Activated CD4-positive, alpha-beta memory T cell treated with anti-CD3 and anti-CD28 coated beads, Interleukin-2, amount 10 ng/mL, durations not matched to agents 7 days and 5 days (primary cell): Measurements from ENCODE around the gene GRK3. TPM values are rescaled to one million over a fixed set of nuclear protein-coding genes. Genes with fewer than 3 reads are reported as not detected.

Source experiments
- CTCF ChIA-PET: fragments of 350-600 bp; sonication (Branson Sonifier 250); formaldehyde crosslinking; loops from one replicate; lab custom pipeline; 2021; ENCODE audit warnings: antibody characterized with exemption, inconsistent platforms; lab: Charles Lee
- POLR2A ChIA-PET: fragments of 350-600 bp; sonication (Branson Sonifier 250); formaldehyde crosslinking; loops from one replicate; lab custom pipeline; 2021; ENCODE audit warnings: antibody characterized with exemption; lab: Charles Lee
- DNase-seq: peaks from one replicate; pipeline ENCODE4 v3.0.0-alpha.2; 2020
- H3K27ac Mint-ChIP-seq: one replicate; pipeline ENCODE4 v1.8.0; 2021; ENCODE audit warnings: mild to moderate bottlenecking, mixed read lengths
- H3K27me3 Mint-ChIP-seq: one replicate; pipeline ENCODE4 v1.8.0; 2021; ENCODE audit warnings: mixed read lengths
- H3K36me3 Mint-ChIP-seq: one replicate; pipeline ENCODE4 v1.8.0; 2021; ENCODE audit warnings: low read depth, mixed read lengths
- H3K4me1 Mint-ChIP-seq: one replicate; pipeline ENCODE4 v1.8.0; 2021; ENCODE audit warnings: mixed read lengths
- H3K4me3 Mint-ChIP-seq: one replicate; pipeline ENCODE4 v1.8.0; 2021; ENCODE audit warnings: mild to moderate bottlenecking, mixed read lengths
- H3K9me3 Mint-ChIP-seq: one replicate; pipeline ENCODE4 v1.8.0; 2021; ENCODE audit warnings: mixed read lengths
- total RNA-seq, 2 experiments: library from RNA; stranded (reverse); gene quantifications; one replicate each; pipeline ENCODE4 v1.2.3, GENCODE V29; 2021

GRK3 gene
- total RNA-seq, 2 experiments from 2014 or later: 24.1 to 25.5 TPM

- DNase-seq: no peak
- POLR2A ChIA-PET: no interaction called here
- Mint-ChIP-seq H3K27me3 (peaks cover 2% of the 10 kb centered on the region), H3K4me1 (peaks cover 29% of the 10 kb centered on the region), H3K4me3 (no peak overlapping the region), H3K27ac (no peak overlapping the region), H3K36me3 (peaks cover 6% of the 10 kb centered on the region), H3K9me3 (peaks cover 4% of the 10 kb centered on the region)
- CTCF ChIA-PET: no interaction called here
Measured at GRCh38 chr22:25758316-25758715, 193.8 kb downstream of the GRK3 start.

DNA sequence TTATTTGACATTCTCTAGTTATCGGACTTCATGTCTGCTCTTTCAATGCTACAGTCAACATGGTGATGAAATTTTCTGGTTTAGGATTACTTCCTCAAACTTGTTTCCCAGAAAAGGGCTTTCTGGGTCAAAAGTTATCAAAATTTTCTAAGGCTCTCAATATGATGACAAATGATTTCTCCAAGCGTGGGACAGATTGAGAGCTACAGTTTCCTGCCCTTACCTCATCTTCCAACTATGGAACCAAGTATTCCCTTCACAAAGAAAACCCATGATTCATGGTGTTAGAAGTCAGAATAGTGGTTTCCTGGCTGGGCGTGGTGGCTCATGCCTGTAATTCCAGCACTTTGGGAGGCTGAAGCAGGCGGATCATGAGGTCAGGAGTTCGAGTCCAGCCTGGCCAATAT, 195.4 kb downstream of the GRK3 start:
- peaks cover 2% of the 10 kb centered on the region for H3K27me3 Mint-ChIP-seq
- peaks cover 24% of the 10 kb centered on the region for H3K4me1 Mint-ChIP-seq
- peaks cover 2% of the 10 kb centered on the region for H3K9me3 Mint-ChIP-seq
- no peaks in the 10 kb centered on the region for H3K36me3 Mint-ChIP-seq
- no peak for DNase-seq
- ChIA-PET POLR2A (interaction anchor here (3.2 kb wide), 1 partner anchor 10 kb away, joined by 11 read pairs; no protein-coding TSS in a partner anchor), CTCF (interaction anchor here (2.6 kb wide), 1 partner anchor 13 kb away, joined by 10 read pairs; no protein-coding TSS in a partner anchor)
- no peak overlapping the region for H3K4me3 Mint-ChIP-seq
- H3K27ac Mint-ChIP-seq: no peak overlapping the region

DNA sequence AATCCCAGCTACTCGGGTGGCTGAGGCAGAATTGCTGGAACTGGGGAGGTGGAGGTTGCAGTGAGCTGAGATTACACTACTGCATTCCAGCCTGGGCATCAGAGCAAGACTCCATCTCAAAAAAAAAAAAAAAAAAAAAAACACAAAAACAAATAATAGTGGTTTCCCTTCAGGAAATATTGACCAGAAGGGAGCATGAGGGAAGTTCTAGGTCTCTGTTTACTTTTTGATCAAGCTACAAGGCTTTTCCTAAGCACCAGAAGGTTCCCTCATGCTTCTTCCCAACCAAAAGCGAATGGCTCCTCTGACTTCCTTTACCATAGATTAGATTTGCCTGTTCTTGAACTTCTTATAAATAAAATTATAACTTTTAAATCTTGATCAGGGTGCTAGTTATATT, 195.8 kb downstream of the GRK3 start:
- H3K9me3 Mint-ChIP-seq: peaks cover 4% of the 10 kb centered on the region
- peaks cover 23% of the 10 kb centered on the region for H3K4me1 Mint-ChIP-seq
- H3K27ac Mint-ChIP-seq: no peak overlapping the region
- CTCF ChIA-PET: interaction anchor here (0.6 to 2.6 kb wide), 2 partner anchors 13 to 911 kb away, joined by 3 to 10 read pairs; no protein-coding TSS in a partner anchor
- no peak for DNase-seq
- peaks cover 2% of the 10 kb centered on the region for H3K27me3 Mint-ChIP-seq
- H3K36me3 Mint-ChIP-seq: peaks cover 2% of the 10 kb centered on the region
- no peak overlapping the region for H3K4me3 Mint-ChIP-seq
- POLR2A ChIA-PET: interaction anchor here (3.2 kb wide), 1 partner anchor 11 kb away, joined by 11 read pairs; no protein-coding TSS in a partner anchor

- Mint-ChIP-seq H3K4me3 (no peak overlapping the region), H3K27me3 (peaks cover 2% of the 10 kb centered on the region), H3K27ac (no peak overlapping the region), H3K9me3 (peaks cover 12% of the 10 kb centered on the region), H3K36me3 (peaks cover 8% of the 10 kb centered on the region), H3K4me1 (peaks cover 20% of the 10 kb centered on the region)
- no peak for DNase-seq
- POLR2A ChIA-PET: interaction anchor here (3.2 kb wide), 1 partner anchor 12 kb away, joined by 11 read pairs; no protein-coding TSS in a partner anchor
- CTCF ChIA-PET: interaction anchor here (0.6 to 2.6 kb wide), 3 partner anchors 11 to 912 kb away, joined by 3 to 10 read pairs (median 9); no protein-coding TSS in a partner anchor
Measured at GRCh38 chr22:25760848-25761595, 196.5 kb downstream of the GRK3 start.

DNA sequence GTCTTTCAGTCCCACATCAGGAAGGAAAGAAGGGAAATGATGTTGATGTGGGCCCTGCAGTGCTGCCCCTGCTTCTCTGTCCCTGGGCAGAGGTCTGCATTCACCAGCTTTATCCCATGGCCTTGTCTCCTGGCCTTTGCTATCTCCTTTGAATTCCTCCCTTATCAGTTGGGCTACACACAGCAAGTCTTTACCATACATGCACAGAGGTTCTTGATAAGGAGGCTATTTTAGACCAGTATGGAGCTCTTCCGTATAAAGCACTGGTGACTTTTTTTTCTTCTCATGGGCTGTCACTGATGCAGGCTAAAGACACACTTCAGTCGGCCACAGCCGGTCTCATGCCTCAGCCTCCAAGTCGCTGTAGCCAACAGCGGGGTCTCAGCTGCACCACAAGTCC, 197.7 kb downstream of the GRK3 start:
- Mint-ChIP-seq H3K36me3 (peaks cover 18% of the 10 kb centered on the region), H3K4me1 (peaks cover 20% of the 10 kb centered on the region), H3K4me3 (no peak overlapping the region), H3K9me3 (peaks cover 23% of the 10 kb centered on the region), H3K27me3 (peaks cover 2% of the 10 kb centered on the region), H3K27ac (no peak overlapping the region)
- POLR2A ChIA-PET: interaction anchor here (3.2 kb wide), 1 partner anchor 13 kb away, joined by 11 read pairs; no protein-coding TSS in a partner anchor
- no peak for DNase-seq
- CTCF ChIA-PET: interaction anchor here (1.5 to 2.2 kb wide), 2 partner anchors 11 to 12 kb away, joined by 5 to 9 read pairs; no protein-coding TSS in a partner anchor

GRCh38 chr22:25763239-25763777, 198.8 kb downstream of the GRK3 start:
- Mint-ChIP-seq H3K36me3 (peaks cover 29% of the 10 kb centered on the region), H3K4me1 (peaks cover 15% of the 10 kb centered on the region), H3K4me3 (no peak overlapping the region), H3K27me3 (peaks cover 2% of the 10 kb centered on the region), H3K9me3 (peaks cover 32% of the 10 kb centered on the region), H3K27ac (no peak overlapping the region)
- DNase-seq: no peak
- CTCF ChIA-PET: interaction anchor here (1.2 to 2.2 kb wide), 3 partner anchors 10 to 13 kb away, joined by 4 to 9 read pairs (median 5); no protein-coding TSS in a partner anchor
- POLR2A ChIA-PET: interaction anchor here (1.1 kb wide), 1 partner anchor 139 kb away, joined by 4 read pairs; no protein-coding TSS in a partner anchor

DNA sequence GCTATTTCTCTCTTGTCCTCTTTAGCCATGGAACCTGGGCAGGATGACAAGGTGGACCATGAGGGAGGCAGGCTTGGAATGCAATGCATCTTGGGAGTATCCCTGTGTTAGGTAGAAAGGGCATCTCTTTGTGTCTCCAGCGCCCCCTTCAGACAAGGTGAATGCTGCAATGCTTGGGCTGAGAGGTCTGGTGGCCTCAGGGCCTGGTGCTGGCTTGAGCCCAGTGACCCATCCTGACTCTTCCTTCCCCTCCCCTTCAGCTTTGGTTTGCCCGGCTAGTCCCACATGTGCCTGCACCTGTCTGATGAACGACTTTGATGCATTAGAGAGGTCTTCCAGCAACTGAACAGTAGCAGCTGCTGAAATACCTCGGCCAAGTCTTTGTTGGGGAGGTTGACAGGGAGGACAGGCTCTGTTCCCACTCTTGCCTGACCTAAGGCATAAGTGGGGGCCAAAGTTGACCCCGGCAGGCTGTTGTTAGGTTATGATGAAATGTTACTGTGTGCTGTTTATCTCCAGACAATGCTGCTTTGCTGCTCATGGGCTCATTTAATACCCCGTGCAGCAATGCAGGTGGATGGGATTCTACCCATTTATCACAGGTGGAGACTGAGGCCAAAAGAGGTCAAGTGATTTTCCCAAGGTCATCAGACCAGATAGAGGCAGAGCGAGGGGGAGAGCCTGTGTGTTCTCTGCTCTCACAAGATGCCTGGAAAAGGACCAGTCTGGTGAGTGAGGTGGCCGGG, 200.0 kb downstream of the GRK3 start:
- peaks cover 19% of the 10 kb centered on the region for H3K4me1 Mint-ChIP-seq
- CTCF ChIA-PET: no interaction called here
- H3K27me3 Mint-ChIP-seq: no peaks in the 10 kb centered on the region
- H3K27ac Mint-ChIP-seq: no peak overlapping the region
- H3K9me3 Mint-ChIP-seq: peaks cover 32% of the 10 kb centered on the region
- H3K36me3 Mint-ChIP-seq: peaks cover 39% of the 10 kb centered on the region
- H3K4me3 Mint-ChIP-seq: no peak overlapping the region
- POLR2A ChIA-PET: interaction anchor here (1.1 to 1.2 kb wide), 2 partner anchors 14 to 140 kb away, joined by 4 read pairs; no protein-coding TSS in a partner anchor
- DNase-seq: no peak

DNA sequence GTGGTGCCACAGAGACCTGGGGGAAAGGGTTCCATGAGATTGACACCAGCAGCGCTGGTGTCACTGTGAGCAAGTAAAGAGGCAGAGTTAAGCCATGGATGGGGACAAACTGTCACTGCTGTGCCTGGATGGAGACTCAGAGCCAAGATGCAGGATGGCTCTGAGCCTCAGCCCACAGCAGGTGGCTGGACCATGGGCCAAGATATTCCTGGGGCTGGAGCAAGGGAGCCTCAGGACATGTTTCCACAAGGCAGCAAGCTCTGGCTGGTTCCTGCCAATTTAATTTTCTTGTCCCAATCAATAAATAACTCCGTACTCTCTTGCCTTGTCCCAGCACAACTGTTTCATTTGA, 200.5 kb downstream of the GRK3 start:
- H3K36me3 Mint-ChIP-seq: peaks cover 42% of the 10 kb centered on the region
- H3K27me3 Mint-ChIP-seq: no peaks in the 10 kb centered on the region

GRCh38 chr22:25765801-25766200, 201.3 kb downstream of the GRK3 start:
- H3K27ac Mint-ChIP-seq: no peak overlapping the region
- ChIA-PET CTCF (interaction anchor here (2.3 kb wide), 1 partner anchor 15 kb away, joined by 5 read pairs; no protein-coding TSS in a partner anchor), POLR2A (no interaction called here)
- no peak overlapping the region for H3K4me3 Mint-ChIP-seq
- peaks cover 16% of the 10 kb centered on the region for H3K4me1 Mint-ChIP-seq
- no peak for DNase-seq
- H3K27me3 Mint-ChIP-seq: no peaks in the 10 kb centered on the region
- peaks cover 50% of the 10 kb centered on the region for H3K36me3 Mint-ChIP-seq
- H3K9me3 Mint-ChIP-seq: peaks cover 32% of the 10 kb centered on the region

More for the DNA sequence above, 200.5 kb downstream of the GRK3 start:
- no peak overlapping the region for H3K4me3 Mint-ChIP-seq
- ChIA-PET CTCF (interaction anchor here (2.3 kb wide), 1 partner anchor 15 kb away, joined by 5 read pairs; no protein-coding TSS in a partner anchor), POLR2A (interaction anchor here (1.2 kb wide), 1 partner anchor 15 kb away, joined by 4 read pairs; no protein-coding TSS in a partner anchor)
- H3K27ac Mint-ChIP-seq: no peak overlapping the region
- peaks cover 32% of the 10 kb centered on the region for H3K9me3 Mint-ChIP-seq
- no peak for DNase-seq
- peaks cover 18% of the 10 kb centered on the region for H3K4me1 Mint-ChIP-seq

GRCh38 chr22:25766418-25766817, 201.9 kb downstream of the GRK3 start:
- Mint-ChIP-seq H3K27me3 (no peaks in the 10 kb centered on the region), H3K4me1 (peaks cover 14% of the 10 kb centered on the region), H3K9me3 (peaks cover 32% of the 10 kb centered on the region), H3K27ac (no peak overlapping the region), H3K36me3 (peaks cover 52% of the 10 kb centered on the region), H3K4me3 (no peak overlapping the region)
- ChIA-PET CTCF (interaction anchor here (2.3 kb wide), 1 partner anchor 16 kb away, joined by 5 read pairs; no protein-coding TSS in a partner anchor), POLR2A (no interaction called here)
- DNase-seq: no peak

DNA sequence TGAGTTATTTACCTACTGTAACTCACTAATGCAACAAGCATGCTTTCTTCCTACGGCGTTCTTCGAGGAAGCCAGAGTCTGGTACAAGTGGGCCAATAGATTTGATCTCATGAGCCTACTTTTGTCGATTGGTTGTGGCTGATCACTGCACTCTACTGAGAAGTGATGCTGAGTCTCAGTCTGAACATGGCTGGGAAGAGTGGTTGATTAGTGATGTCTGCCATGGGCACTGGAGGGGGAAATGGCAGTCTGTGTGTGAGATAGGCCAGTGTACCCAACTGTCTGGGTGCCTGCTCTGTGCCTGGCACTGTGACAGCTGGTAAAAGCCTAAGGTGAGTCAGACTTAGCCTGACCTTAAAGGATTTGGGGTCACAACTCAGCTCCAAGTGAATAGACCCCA, 205.9 kb downstream of the GRK3 start:
- Mint-ChIP-seq H3K36me3 (peaks cover 50% of the 10 kb centered on the region), H3K27ac (no peak overlapping the region), H3K4me3 (no peak overlapping the region), H3K9me3 (peaks cover 27% of the 10 kb centered on the region), H3K27me3 (no peaks in the 10 kb centered on the region), H3K4me1 (peaks cover 25% of the 10 kb centered on the region)
- CTCF ChIA-PET: interaction anchor here (4.7 kb wide), 1 partner anchor 308 kb away, joined by 53 read pairs; no protein-coding TSS in a partner anchor
- no peak for DNase-seq
- POLR2A ChIA-PET: interaction anchor here (3.3 kb wide), 1 partner anchor 21 kb away, joined by 11 read pairs; no protein-coding TSS in a partner anchor

- H3K27ac Mint-ChIP-seq: peak overlapping the region; percentile 36
Measured at GRCh38 chr22:25772288-25772687, 207.8 kb downstream of the GRK3 start.

More at GRCh38 chr22:25772288-25772687, 207.8 kb downstream of the GRK3 start:
- POLR2A ChIA-PET: interaction anchor here (0.9 to 3.3 kb wide), 4 partner anchors 23 to 309 kb away, joined by 3 to 11 read pairs (median 3); no protein-coding TSS in a partner anchor
- no peak overlapping the region for H3K4me3 Mint-ChIP-seq
- H3K4me1 Mint-ChIP-seq: peaks cover 28% of the 10 kb centered on the region
- peaks cover 7% of the 10 kb centered on the region for H3K9me3 Mint-ChIP-seq
- peaks cover 6% of the 10 kb centered on the region for H3K27me3 Mint-ChIP-seq
- peaks cover 33% of the 10 kb centered on the region for H3K36me3 Mint-ChIP-seq
- DNase-seq: no peak
- CTCF ChIA-PET: interaction anchor here (1.0 to 4.7 kb wide), 27 partner anchors 10 to 570 kb away, joined by 3 to 53 read pairs (median 4); no protein-coding TSS in a partner anchor
